A549 (cell line): ENCODE measurements around the gene SCFD1. TPM values are rescaled to one million over a fixed set of nuclear protein-coding genes. Genes with fewer than 3 reads are reported as not detected.

ENCODE experiments used
- ATAC-seq, 2 experiments: fragments of 200-7000 bp in 1 of 2; fragments of >200 bp in 1 of 2; cut with Nextera tagmentation in 1 of 2; cut with Tn5 transposase in 1 of 2; 3 replicates each; pipeline versions ENCODE4 v1.8.0 to v1.9.1; 2018 to 2020; ENCODE audit warnings: mild to moderate bottlenecking in 1 of 2, moderate library complexity in 1 of 2
- CTCF ChIA-PET: fragments of 300-600 bp; sonication (Branson Sonifier 250); formaldehyde crosslinking; extraction: SDS; loops from one replicate; lab custom pipeline; 2021; ENCODE audit warnings: antibody characterized with exemption, inconsistent platforms; lab: Yijun Ruan, JAX
- POLR2A ChIA-PET: fragments of 350-600 bp; formaldehyde crosslinking; extraction: SDS; loops from one replicate; lab custom pipeline; 2021; ENCODE audit warnings: antibody characterized with exemption, inconsistent platforms; lab: Yijun Ruan, JAX
- DNase-seq, 2 experiments: peaks; one replicate each; pipeline versions ENCODE4 v3.0.0 to v3.0.0-alpha.2; 2011 to 2016; ENCODE audit warnings: low read depth in 1 of 2, low spot score in 1 of 2
- FAIRE-seq: peaks from 2 replicates; lab custom pipeline; 2011; peaks lifted over from hg19 to GRCh38; lab: Jason Lieb, UNC
- H3K27ac ChIP-seq, 2 experiments: fragments of >200 bp; sonication (Bioruptor Twin); formaldehyde crosslinking; 3 replicates each; pipeline ENCODE4 v1.5.1; 2016 to 2017
- H3K4me1 ChIP-seq: fragments of >200 bp; sonication (Bioruptor Twin); formaldehyde crosslinking; 3 replicates; pipeline ENCODE4 v1.6.1; 2016
- H3K4me2 ChIP-seq: fragments of >200 bp; sonication (Bioruptor Twin); formaldehyde crosslinking; 3 replicates; pipeline ENCODE4 v1.6.1; 2016
- H3K4me3 ChIP-seq: fragments of >200 bp; sonication (Bioruptor Twin); formaldehyde crosslinking; 3 replicates; pipeline ENCODE4 v1.5.1; 2016
- H3K9me3 ChIP-seq: fragments of >200 bp; sonication (Bioruptor Twin); formaldehyde crosslinking; 3 replicates; pipeline ENCODE4 v1.6.1; 2016
- BCL3 ChIP-seq: fragments of >200 bp; sonication (Bioruptor Twin); formaldehyde crosslinking; IDR thresholded peaks from 3 replicates; pipeline ENCODE4 v1.6.1; 2016
- CBX2 ChIP-seq: fragments of 200-600 bp; sonication (generic); IDR thresholded peaks from 2 replicates; pipeline ENCODE4 v1.6.1; 2016; ENCODE audit warnings: low read depth, mild to moderate bottlenecking, borderline replicate concordance
- CBX8 ChIP-seq: fragments of 200-600 bp; sonication (generic); IDR thresholded peaks from 2 replicates; pipeline ENCODE4 v1.6.1; 2016
- CTCF ChIP-seq: fragments of >200 bp; sonication (Bioruptor Twin); formaldehyde crosslinking; IDR thresholded peaks from 3 replicates; pipeline ENCODE4 v1.5.1; 2016
- ELK1 ChIP-seq: fragments of 150-350 bp; IDR thresholded peaks from 2 replicates; pipeline ENCODE4 v1.6.1; 2014; ENCODE audit warnings: low read depth, mild to moderate bottlenecking, low read length
- ESRRA ChIP-seq: fragments of 150-350 bp; IDR thresholded peaks from 2 replicates; pipeline ENCODE4 v1.6.1; 2014; ENCODE audit warnings: mild to moderate bottlenecking, low read length, borderline replicate concordance
- FOSL2 ChIP-seq, 2 experiments: fragments of 450-650 bp in 1 of 2; fragments of >200 bp in 1 of 2; sonication (Bioruptor Twin) in 1 of 2; formaldehyde crosslinking; IDR thresholded peaks; 2 replicates each; pipeline versions ENCODE4 v1.5.0 to v1.6.1; 2016 to 2020; ENCODE audit warnings: mild to moderate bottlenecking in 1 of 2, moderate library complexity in 1 of 2
- HES2 ChIP-seq: fragments of >200 bp; sonication (Bioruptor Twin); formaldehyde crosslinking; IDR thresholded peaks from 2 replicates; pipeline ENCODE4 v1.6.1; 2016
- HEYL ChIP-seq: fragments of 250-450 bp; sonication (Bioruptor Pico); IDR thresholded peaks from 2 replicates; pipeline ENCODE4 v1.8.0; 2021; ENCODE audit warnings: mild to moderate bottlenecking, moderate library complexity
- HMGXB4 ChIP-seq: fragments of 250-450 bp; sonication (Bioruptor Pico); IDR thresholded peaks from 2 replicates; pipeline ENCODE4 v1.5.0; 2021; ENCODE audit warnings: mild to moderate bottlenecking, moderate library complexity, borderline replicate concordance
- HOXA7 ChIP-seq: fragments of 250-450 bp; sonication (Bioruptor Pico); IDR thresholded peaks from 2 replicates; pipeline ENCODE4 v1.5.0; 2020; ENCODE audit warnings: mild to moderate bottlenecking, moderate library complexity
- HOXB13 ChIP-seq: fragments of 250-450 bp; sonication (Bioruptor Pico); IDR thresholded peaks from 2 replicates; pipeline ENCODE4 v1.5.0; 2020; ENCODE audit warnings: low read depth, mild to moderate bottlenecking, moderate library complexity
- JUNB ChIP-seq: fragments of >200 bp; sonication (Bioruptor Twin); formaldehyde crosslinking; IDR thresholded peaks from 2 replicates; pipeline ENCODE4 v1.6.1; 2016
- KDM5A ChIP-seq: fragments of 200-600 bp; sonication (generic); IDR thresholded peaks from 2 replicates; pipeline ENCODE4 v1.6.1; 2016; ENCODE audit warnings: antibody characterized with exemption, mild to moderate bottlenecking
- NFE2L2 ChIP-seq: fragments of 150-350 bp; conservative IDR thresholded peaks from 2 replicates; pipeline ENCODE4 v1.6.1; 2014; ENCODE audit warnings: low read length
- PHF8 ChIP-seq: fragments of 200-600 bp; sonication (generic); IDR thresholded peaks from 2 replicates; pipeline ENCODE4 v1.6.1; 2016; ENCODE audit warnings: low read depth, mild to moderate bottlenecking, antibody characterized with exemption, moderate library complexity, borderline replicate concordance
- POLR2A ChIP-seq: IDR thresholded peaks from 2 replicates; pipeline ENCODE4 v1.6.1; 2012; ENCODE audit warnings: mild to moderate bottlenecking, low read length
- POLR2AphosphoS2 ChIP-seq: conservative IDR thresholded peaks from 2 replicates; pipeline ENCODE4 v1.6.1; 2012; ENCODE audit warnings: low read length, improper control_type of control experiment, inconsistent platforms
- RFX5 ChIP-seq: fragments of 450-650 bp; IDR thresholded peaks from 2 replicates; pipeline ENCODE4 v1.7.1; 2014; ENCODE audit warnings: antibody characterized with exemption, mild to moderate bottlenecking, moderate library complexity
- SMC3 ChIP-seq: fragments of >200 bp; sonication (Bioruptor Twin); formaldehyde crosslinking; IDR thresholded peaks from 3 replicates; pipeline ENCODE4 v1.6.1; 2018; ENCODE audit warnings: inconsistent platforms
- SREBF2 ChIP-seq: fragments of 450-650 bp; IDR thresholded peaks from 2 replicates; pipeline ENCODE4 v1.6.1; 2014; ENCODE audit warnings: mild to moderate bottlenecking, moderate library complexity
- TP53 ChIP-seq: fragments of 250-450 bp; sonication (Bioruptor Pico); IDR thresholded peaks from 2 replicates; pipeline ENCODE4 v1.5.0; 2021; ENCODE audit warnings: mild to moderate bottlenecking, moderate library complexity
- ZNF302 ChIP-seq: fragments of 250-450 bp; sonication (Bioruptor Pico); IDR thresholded peaks from 2 replicates; pipeline ENCODE4 v1.9.0; 2021; ENCODE audit warnings: inconsistent platforms, mild to moderate bottlenecking, moderate library complexity
- WGBS: methylation state at CpG from one replicate; pipeline ENCODE4 v1.1.6; 2017; ENCODE audit errors: missing lambda C conversion rate; 5-methylcytosine and 5-hydroxymethylcytosine counted together
- polyA plus RNA-seq, 4 experiments: library from polyadenylated mRNA; depleted of rRNA in 3 of 4; stranded (reverse); fragments of >200 nt; fragmentation: RNase III in 1 of 4; extraction: RNeasy Plus Mini Kit Qiagen cat#74134 plus additional on column Dnase treatment in 1 of 4; gene quantifications; 2 replicates in 3 of 4; 3 replicates in 1 of 4; pipeline ENCODE4 v1.2.3, GENCODE V29; 2011 to 2017

SCFD1 gene
- polyA plus RNA-seq, 2 of the 4 experiments (the other 2 are of a cell fraction): 52.1 to 158 TPM

- ATAC-seq: no peak
- no peak for FAIRE-seq
- ChIA-PET CTCF (interaction anchor here (0.9 kb wide), 1 partner anchor 17 kb away, joined by 5 read pairs; no protein-coding TSS in a partner anchor), POLR2A (no interaction called here)
- 97% methylated on average over 3 of the region's 3 CpGs for WGBS
- no peak overlapping the region for H3K27ac ChIP-seq
- H3K9me3 ChIP-seq: no peaks in the 10 kb centered on the region
- H3K4me2 ChIP-seq: no peak overlapping the region
- no peaks in the 10 kb centered on the region for H3K4me1 ChIP-seq
- no peak for DNase-seq
- TF ChIP-seq FOSL2 (IDR thresholded peaks at IDR 0.05): no peak
- no peak for TF ChIP-seq FOSL2 (CRISPR knock-in tag; IDR thresholded peaks at IDR 0.05)
- TF ChIP-seq CTCF: no peak
- TF ChIP-seq POLR2A: no peak
- no peak for TF ChIP-seq TP53 (CRISPR knock-in tag)
- TF ChIP-seq SREBF2: no peak
- no peak for TF ChIP-seq KDM5A
- H3K4me3 ChIP-seq: no peak overlapping the region
Observed at GRCh38 chr14:30658645-30659044, 36.5 kb downstream of the SCFD1 start.

GRCh38 chr14:30669594-30669993 is 47.5 kb downstream of the SCFD1 start:
- FAIRE-seq: no peak
- no peak overlapping the region for H3K4me2 ChIP-seq
- no peak for TF ChIP-seq RFX5
- no peak for TF ChIP-seq HMGXB4
- no peak for TF ChIP-seq TP53 (CRISPR knock-in tag)
- TF ChIP-seq HOXB13 (CRISPR knock-in tag): no peak
- no peak for TF ChIP-seq BCL3
- TF ChIP-seq ELK1: no peak
- no peak for TF ChIP-seq CBX2
- no peak for TF ChIP-seq SMC3
- TF ChIP-seq HES2: no peak
- TF ChIP-seq, all 56 proteins: peak for 0
- H3K9me3 ChIP-seq: no peaks in the 10 kb centered on the region
- ATAC-seq: no peak
- H3K4me1 ChIP-seq: no peaks in the 10 kb centered on the region
- H3K4me3 ChIP-seq: no peak overlapping the region
- H3K27ac ChIP-seq: no peak overlapping the region
- POLR2A ChIA-PET: no interaction called here
- CTCF ChIA-PET: no interaction called here
- DNase-seq: no peak

GRCh38 chr14:30673071-30673470 is 51.0 kb downstream of the SCFD1 start:
- TF ChIP-seq RFX5: no peak
- TF ChIP-seq HOXB13 (CRISPR knock-in tag): no peak
- TF ChIP-seq PHF8: no peak
- no peak for TF ChIP-seq NFE2L2
- TF ChIP-seq HOXA7: no peak
- no peak for TF ChIP-seq ZNF302
- no peak for TF ChIP-seq JUNB
- no peak for TF ChIP-seq KDM5A
- TF ChIP-seq ESRRA: no peak
- no peak for TF ChIP-seq POLR2AphosphoS2
- no peak for TF ChIP-seq CBX8
- TF ChIP-seq HEYL (CRISPR knock-in tag): no peak
- no peak overlapping the region for H3K27ac ChIP-seq
- no peaks in the 10 kb centered on the region for H3K9me3 ChIP-seq
- no peak overlapping the region for H3K4me3 ChIP-seq
- ATAC-seq (no peak), DNase-seq (no peak), FAIRE-seq (no peak)
- no peaks in the 10 kb centered on the region for H3K4me1 ChIP-seq
- ChIA-PET POLR2A (no interaction called here), CTCF (no interaction called here)
- 37% methylated on average over 1 of the region's 1 CpG for WGBS
- no peak overlapping the region for H3K4me2 ChIP-seq
